ENCODE measurements around the gene ADGRE2.
"Not testable (repeated sequence)": the region's sequence is repeated elsewhere in the genome, so short reads cannot be mapped to it uniquely, and the experiment has no call there.

The ADGRE2 gene

GRCh38 chr19:14786421-14786851 lies 8.1 kb upstream of the ADGRE2 start:
- no peak for TF ChIP-seq JUND (IDR thresholded peaks at IDR 0.05; ENCODE audit: low read depth)
- in situ Hi-C loops (cut with HindIII; ENCODE audit: low pct_unique_long_range_greater_than_20kb, low sequenced_read_pairs) = no loop called here
- DNase-seq (ENCODE audit: low read depth in 1 of 2, low spot score in 1 of 2) = peak in 1 of 2 experiments; percentile 55

GRCh38 chr19:14785102-14785793 lies 6.9 kb upstream of the ADGRE2 start:
- in situ Hi-C loops (cut with HindIII; ENCODE audit: low pct_unique_long_range_greater_than_20kb, low sequenced_read_pairs) = not testable (repeated sequence)
- DNase-seq (ENCODE audit: low read depth in 1 of 2, low spot score in 1 of 2) = peak in 1 of 2 experiments; percentile 9

GRCh38 chr19:14784730-14785101 lies 6.4 kb upstream of the ADGRE2 start:
- DNase-seq (ENCODE audit: low read depth in 1 of 2, low spot score in 1 of 2); in situ Hi-C loops (cut with HindIII; ENCODE audit: low pct_unique_long_range_greater_than_20kb, low sequenced_read_pairs): not testable (repeated sequence)

- DNase-seq (ENCODE audit: low read depth in 1 of 2, low spot score in 1 of 2); in situ Hi-C loops (cut with HindIII; ENCODE audit: low pct_unique_long_range_greater_than_20kb, low sequenced_read_pairs): not testable (repeated sequence)
Observed at GRCh38 chr19:14783410-14783998, 5.1 kb upstream of the ADGRE2 start.

GRCh38 chr19:14782626-14783409 lies 4.5 kb upstream of the ADGRE2 start:
- no peak for DNase-seq (ENCODE audit: low read depth in 1 of 2, low spot score in 1 of 2)

GRCh38 chr19:14781713-14782536 lies 3.6 kb upstream of the ADGRE2 start:
- in situ Hi-C loops (cut with HindIII; ENCODE audit: low pct_unique_long_range_greater_than_20kb, low sequenced_read_pairs); DNase-seq (ENCODE audit: low read depth in 1 of 2, low spot score in 1 of 2): not testable (repeated sequence)

More at GRCh38 chr19:14782626-14783409, 4.5 kb upstream of the ADGRE2 start:
- TF ChIP-seq JUND (IDR thresholded peaks at IDR 0.05; ENCODE audit: low read depth) = no peak
- in situ Hi-C loops (cut with HindIII; ENCODE audit: low pct_unique_long_range_greater_than_20kb, low sequenced_read_pairs) = no loop called here

GRCh38 chr19:14780622-14781225 lies 2.4 kb upstream of the ADGRE2 start:
- DNase-seq (ENCODE audit: low read depth in 1 of 2, low spot score in 1 of 2); in situ Hi-C loops (cut with HindIII; ENCODE audit: low pct_unique_long_range_greater_than_20kb, low sequenced_read_pairs): not testable (repeated sequence)

- TF ChIP-seq JUND (IDR thresholded peaks at IDR 0.05; ENCODE audit: low read depth) = no peak
- no peak for DNase-seq (ENCODE audit: low read depth in 1 of 2, low spot score in 1 of 2)
- in situ Hi-C loops (cut with HindIII; ENCODE audit: low pct_unique_long_range_greater_than_20kb, low sequenced_read_pairs) = no loop called here
Observed at GRCh38 chr19:14779151-14779550, 791 bp upstream of the ADGRE2 start.

GRCh38 chr19:14777645-14778044 lies 715 bp downstream of the ADGRE2 start:
- DNase-seq (ENCODE audit: low read depth in 1 of 2, low spot score in 1 of 2); in situ Hi-C loops (cut with HindIII; ENCODE audit: low pct_unique_long_range_greater_than_20kb, low sequenced_read_pairs): not testable (repeated sequence)

GRCh38 chr19:14775869-14776586 lies 2.3 kb downstream of the ADGRE2 start:
- no peak for DNase-seq (ENCODE audit: low read depth in 1 of 2, low spot score in 1 of 2)
- no peak for TF ChIP-seq JUND (IDR thresholded peaks at IDR 0.05; ENCODE audit: low read depth)
- in situ Hi-C loops (cut with HindIII; ENCODE audit: low pct_unique_long_range_greater_than_20kb, low sequenced_read_pairs) = no loop called here

- in situ Hi-C loops (cut with HindIII; ENCODE audit: low pct_unique_long_range_greater_than_20kb, low sequenced_read_pairs) = not testable (repeated sequence)
Observed at GRCh38 chr19:14775326-14775725, 3.0 kb downstream of the ADGRE2 start.

GRCh38 chr19:14774373-14774772 lies 4.0 kb downstream of the ADGRE2 start:
- in situ Hi-C loops (cut with HindIII; ENCODE audit: low pct_unique_long_range_greater_than_20kb, low sequenced_read_pairs) = no loop called here
- TF ChIP-seq JUND (IDR thresholded peaks at IDR 0.05; ENCODE audit: low read depth) = no peak
- DNase-seq (ENCODE audit: low read depth in 1 of 2, low spot score in 1 of 2) = no peak

More at GRCh38 chr19:14775326-14775725, 3.0 kb downstream of the ADGRE2 start:
- DNase-seq (ENCODE audit: low read depth in 1 of 2, low spot score in 1 of 2) = not testable (repeated sequence)

- in situ Hi-C loops (cut with HindIII; ENCODE audit: low pct_unique_long_range_greater_than_20kb, low sequenced_read_pairs); DNase-seq (ENCODE audit: low read depth in 1 of 2, low spot score in 1 of 2): not testable (repeated sequence)
Observed at GRCh38 chr19:14773722-14774121, 4.6 kb downstream of the ADGRE2 start.
